MM.1S (cell line): ENCODE data around the gene MAGOH.
"Not testable (repeated sequence)": the region's sequence is repeated elsewhere in the genome, so short reads cannot be mapped to it uniquely, and the experiment has no call there.

Experiments
- DNase-seq: peaks from one replicate; pipeline ENCODE4 v3.0.0-alpha.2; 2015
- H2AFZ ChIP-seq: fragments of 300-600 bp; sonication (generic); 2 replicates; pipeline ENCODE4 v1.6.0; 2016; ENCODE audit warnings: antibody characterized with exemption, low read length
- H3F3A ChIP-seq: fragments of 300-600 bp; sonication (generic); 2 replicates; pipeline ENCODE4 v1.6.1; 2016; ENCODE audit warnings: mild to moderate bottlenecking, antibody characterized with exemption, low read length, moderate library complexity, mixed read lengths; ENCODE audit not compliant: insufficient read depth
- H3K27ac ChIP-seq: fragments of 300-600 bp; sonication (generic); 2 replicates; pipeline ENCODE4 v1.5.1; 2016; ENCODE audit warnings: mild to moderate bottlenecking, low read length
- H3K27me3 ChIP-seq: fragments of 300-600 bp; sonication (generic); replicated peaks from 2 replicates; pipeline ENCODE4 v1.6.0; 2016; ENCODE audit warnings: low read length; ENCODE audit not compliant: insufficient read depth
- H3K36me3 ChIP-seq: fragments of 300-600 bp; sonication (generic); replicated peaks from 2 replicates; pipeline ENCODE4 v1.6.1; 2016; ENCODE audit warnings: mild to moderate bottlenecking, low read length, mixed read lengths; ENCODE audit not compliant: insufficient read depth
- H3K4me1 ChIP-seq: fragments of 300-600 bp; sonication (generic); 2 replicates; pipeline ENCODE4 v1.6.1; 2016; ENCODE audit warnings: low read length, mixed read lengths
- H3K4me2 ChIP-seq: fragments of 300-600 bp; sonication (generic); 2 replicates; pipeline ENCODE4 v1.6.0; 2016; ENCODE audit warnings: low read depth, low read length
- H3K4me3 ChIP-seq: fragments of 300-600 bp; sonication (generic); 2 replicates; pipeline ENCODE4 v1.5.1; 2016; ENCODE audit warnings: low read length, mixed read lengths
- H3K79me2 ChIP-seq: fragments of 300-600 bp; sonication (generic); 2 replicates; pipeline ENCODE4 v1.6.1; 2016; ENCODE audit warnings: mixed run types, low read length, mixed read lengths
- H3K9ac ChIP-seq: fragments of 300-600 bp; sonication (generic); 2 replicates; pipeline ENCODE4 v1.6.1; 2016; ENCODE audit warnings: low read length, mixed read lengths
- H3K9me2 ChIP-seq: fragments of 300-600 bp; sonication (generic); replicated peaks from 2 replicates; pipeline ENCODE4 v1.6.1; 2016; ENCODE audit warnings: mild to moderate bottlenecking, low read length, mixed read lengths; ENCODE audit not compliant: insufficient read depth
- H3K9me3 ChIP-seq: fragments of 300-600 bp; sonication (generic); replicated peaks from 2 replicates; pipeline ENCODE4 v1.6.1; 2016; ENCODE audit warnings: mild to moderate bottlenecking, low read length, mixed read lengths; ENCODE audit not compliant: insufficient read depth
- H4K20me1 ChIP-seq: fragments of 300-600 bp; sonication (generic); 2 replicates; pipeline ENCODE4 v1.6.1; 2016; ENCODE audit warnings: mild to moderate bottlenecking, low read length, moderate library complexity, mixed read lengths; ENCODE audit not compliant: insufficient read depth
- EZH2 ChIP-seq: fragments of 300-600 bp; sonication (generic); optimal IDR thresholded peaks from 2 replicates; pipeline ENCODE3; 2017; ENCODE audit warnings: low read depth, mild to moderate bottlenecking, antibody characterized with exemption, low read length, mixed read lengths
- EZH2phosphoT487 ChIP-seq: fragments of 300-600 bp; sonication (generic); IDR thresholded peaks from 2 replicates; pipeline ENCODE4 v1.6.1; 2018; ENCODE audit warnings: antibody characterized with exemption, low read length
- TF ChIP-seq, protein P1 (sequence below): fragments of 300-600 bp; sonication (generic); IDR thresholded peaks from 2 replicates; pipeline ENCODE4 v1.5.1; 2016; ENCODE audit warnings: antibody characterized with exemption, low read length, mixed read lengths

The MAGOH gene

DNA sequence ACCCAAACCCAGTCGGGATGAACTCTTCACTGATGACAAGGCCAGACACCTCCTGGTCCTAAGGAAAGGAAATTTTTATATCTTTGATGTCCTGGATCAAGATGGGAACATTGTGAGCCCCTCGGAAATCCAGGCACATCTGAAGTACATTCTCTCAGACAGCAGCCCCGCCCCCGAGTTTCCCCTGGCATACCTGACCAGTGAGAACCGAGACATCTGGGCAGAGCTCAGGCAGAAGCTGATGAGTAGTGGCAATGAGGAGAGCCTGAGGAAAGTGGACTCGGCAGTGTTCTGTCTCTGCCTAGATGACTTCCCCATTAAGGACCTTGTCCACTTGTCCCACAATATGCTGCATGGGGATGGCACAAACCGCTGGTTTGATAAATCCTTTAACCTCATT is 28.0 kb downstream of the MAGOH start:
- no peak overlapping the region for H3K9ac ChIP-seq
- H4K20me1 ChIP-seq: no peaks in the 10 kb centered on the region
- no peaks in the 10 kb centered on the region for H3K79me2 ChIP-seq
- H3K4me1 ChIP-seq: no peaks in the 10 kb centered on the region
- no peaks in the 10 kb centered on the region for H3K27me3 ChIP-seq
- DNase-seq: no peak
- TF ChIP-seq EZH2phosphoT487 (no peak), EZH2 (no peak)
- TF ChIP-seq, protein P1, sequence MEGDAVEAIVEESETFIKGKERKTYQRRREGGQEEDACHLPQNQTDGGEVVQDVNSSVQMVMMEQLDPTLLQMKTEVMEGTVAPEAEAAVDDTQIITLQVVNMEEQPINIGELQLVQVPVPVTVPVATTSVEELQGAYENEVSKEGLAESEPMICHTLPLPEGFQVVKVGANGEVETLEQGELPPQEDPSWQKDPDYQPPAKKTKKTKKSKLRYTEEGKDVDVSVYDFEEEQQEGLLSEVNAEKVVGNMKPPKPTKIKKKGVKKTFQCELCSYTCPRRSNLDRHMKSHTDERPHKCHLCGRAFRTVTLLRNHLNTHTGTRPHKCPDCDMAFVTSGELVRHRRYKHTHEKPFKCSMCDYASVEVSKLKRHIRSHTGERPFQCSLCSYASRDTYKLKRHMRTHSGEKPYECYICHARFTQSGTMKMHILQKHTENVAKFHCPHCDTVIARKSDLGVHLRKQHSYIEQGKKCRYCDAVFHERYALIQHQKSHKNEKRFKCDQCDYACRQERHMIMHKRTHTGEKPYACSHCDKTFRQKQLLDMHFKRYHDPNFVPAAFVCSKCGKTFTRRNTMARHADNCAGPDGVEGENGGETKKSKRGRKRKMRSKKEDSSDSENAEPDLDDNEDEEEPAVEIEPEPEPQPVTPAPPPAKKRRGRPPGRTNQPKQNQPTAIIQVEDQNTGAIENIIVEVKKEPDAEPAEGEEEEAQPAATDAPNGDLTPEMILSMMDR: no peak
- H3K27ac ChIP-seq: no peak overlapping the region
- H2AFZ ChIP-seq: no peak overlapping the region
- no peaks in the 10 kb centered on the region for H3F3A ChIP-seq
- no peak overlapping the region for H3K4me3 ChIP-seq
- no peaks in the 10 kb centered on the region for H3K9me3 ChIP-seq
- H3K9me2 ChIP-seq: no peaks in the 10 kb centered on the region
- 0 out of 2 replicates have a peak, but pooled peaks cover 2% of the 10 kb centered on the region for H3K36me3 ChIP-seq
- no peak overlapping the region for H3K4me2 ChIP-seq

DNA sequence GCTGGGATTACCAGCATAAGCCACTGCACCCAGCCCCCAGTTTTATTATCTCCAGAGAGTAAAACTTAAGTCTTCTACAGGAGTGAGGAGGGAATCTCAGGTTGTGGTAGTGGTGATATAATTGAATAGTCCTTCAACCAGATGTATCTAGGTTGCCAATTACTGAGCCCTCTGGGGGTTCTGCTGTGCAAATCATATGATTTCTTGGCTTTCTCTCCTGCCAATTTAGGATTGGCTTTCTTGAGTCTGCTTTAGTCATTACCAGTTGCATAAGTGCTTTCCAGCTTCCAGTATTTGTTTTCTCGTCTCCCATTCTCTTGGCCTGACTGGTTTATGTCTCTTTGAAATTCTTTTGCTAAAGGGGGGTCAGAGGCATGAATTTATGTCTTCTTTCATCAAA is 30.6 kb downstream of the MAGOH start:
- H3K4me1 ChIP-seq: no peaks in the 10 kb centered on the region
- H3K9ac ChIP-seq: no peak overlapping the region
- no peak overlapping the region for H3K27ac ChIP-seq
- no peak for DNase-seq
- H3K9me2 ChIP-seq: no peaks in the 10 kb centered on the region
- no peaks in the 10 kb centered on the region for H3K79me2 ChIP-seq
- H3K4me2 ChIP-seq: no peak overlapping the region
- H3K27me3 ChIP-seq: no peaks in the 10 kb centered on the region
- H4K20me1 ChIP-seq: no peaks in the 10 kb centered on the region
- H3K36me3 ChIP-seq: 0 out of 2 replicates have a peak, but pooled peaks cover 3% of the 10 kb centered on the region
- H3F3A ChIP-seq: no peaks in the 10 kb centered on the region
- TF ChIP-seq, protein P1: no peak
- TF ChIP-seq EZH2phosphoT487 (no peak), EZH2 (no peak)
- no peaks in the 10 kb centered on the region for H3K9me3 ChIP-seq
- H3K4me3 ChIP-seq: no peak overlapping the region
- no peak overlapping the region for H2AFZ ChIP-seq

DNA sequence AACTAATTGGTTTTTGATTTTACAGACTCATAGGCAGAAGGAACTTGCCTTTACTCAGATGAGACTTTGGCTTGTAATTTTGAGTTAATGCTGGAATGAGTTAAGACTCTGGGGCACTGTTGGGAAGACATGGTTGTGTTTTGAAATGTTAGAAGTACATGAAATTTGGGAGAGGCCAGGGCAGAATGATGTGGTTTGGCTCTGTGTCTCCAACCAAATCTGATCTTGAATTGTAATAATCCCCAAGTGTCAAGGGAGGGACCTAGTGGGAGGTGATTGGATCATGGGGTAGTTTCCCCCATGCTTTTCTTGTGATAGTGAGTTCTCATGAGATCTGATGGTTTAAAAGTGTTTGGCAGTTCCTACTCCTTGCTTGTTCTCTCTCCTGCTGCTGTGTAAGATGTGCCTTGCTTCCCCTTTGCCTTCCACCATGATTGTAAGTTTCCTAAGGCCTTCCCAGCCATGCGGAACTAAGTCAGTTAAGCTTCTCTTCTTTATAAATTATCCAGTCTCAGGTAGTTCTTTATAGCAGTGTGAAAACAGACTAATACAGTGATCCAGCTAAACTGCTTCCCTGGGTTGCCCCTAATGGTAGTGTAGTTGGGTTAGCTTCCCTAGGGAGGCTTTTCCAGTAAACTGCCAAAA is 31.5 kb downstream of the MAGOH start:
- Histone ChIP-seq H3K27me3 (no peaks in the 10 kb centered on the region), H3K9me3 (no peaks in the 10 kb centered on the region), H3K36me3 (0 out of 2 replicates have a peak, but pooled peaks cover 3% of the 10 kb centered on the region), H3K4me2 (no peak overlapping the region), H2AFZ (no peak overlapping the region), H3F3A (no peaks in the 10 kb centered on the region), H4K20me1 (no peaks in the 10 kb centered on the region), H3K79me2 (no peaks in the 10 kb centered on the region), H3K4me3 (no peak overlapping the region), H3K9ac (no peak overlapping the region), H3K9me2 (no peaks in the 10 kb centered on the region), H3K4me1 (no peaks in the 10 kb centered on the region), H3K27ac (no peak overlapping the region)
- no peak for TF ChIP-seq EZH2
- TF ChIP-seq, protein P1: no peak
- TF ChIP-seq EZH2phosphoT487: no peak
- DNase-seq: no peak

DNA sequence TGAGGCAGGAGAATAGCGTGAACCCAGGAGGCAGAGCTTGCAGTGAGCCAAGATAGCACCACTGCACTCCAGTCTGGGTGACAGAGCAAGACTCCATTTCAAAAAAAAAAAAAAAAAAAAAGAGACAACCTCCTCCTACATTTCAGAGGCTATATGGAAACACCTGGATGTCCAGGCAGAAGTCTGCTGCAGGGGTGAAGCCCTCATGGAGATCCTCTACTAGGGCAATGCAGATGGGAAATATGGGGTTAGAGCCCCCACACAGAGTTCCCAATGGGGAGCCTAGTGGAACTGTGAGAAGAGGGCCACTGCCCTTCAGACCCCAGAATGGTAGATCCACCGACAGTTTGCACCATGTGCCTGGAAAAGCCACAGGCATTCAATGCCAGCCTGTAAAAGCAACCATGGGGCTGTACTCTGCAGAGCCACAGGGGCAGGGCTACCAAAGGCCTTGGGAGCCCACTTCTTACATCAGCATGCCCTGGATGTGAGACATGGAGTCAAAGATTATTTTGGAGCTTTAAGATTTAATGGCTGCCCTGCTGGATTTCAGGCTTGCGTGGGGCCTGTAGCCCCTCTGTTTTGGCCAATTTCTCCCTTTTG is 32.1 kb downstream of the MAGOH start:
- not testable (repeated sequence) for DNase-seq, H3K27me3 ChIP-seq, H3K27ac ChIP-seq, H3K9ac ChIP-seq, H2AFZ ChIP-seq, H4K20me1 ChIP-seq, H3K9me3 ChIP-seq, H3F3A ChIP-seq, H3K4me3 ChIP-seq, H3K4me2 ChIP-seq, H3K79me2 ChIP-seq, H3K9me2 ChIP-seq, H3K36me3 ChIP-seq, H3K4me1 ChIP-seq

DNA sequence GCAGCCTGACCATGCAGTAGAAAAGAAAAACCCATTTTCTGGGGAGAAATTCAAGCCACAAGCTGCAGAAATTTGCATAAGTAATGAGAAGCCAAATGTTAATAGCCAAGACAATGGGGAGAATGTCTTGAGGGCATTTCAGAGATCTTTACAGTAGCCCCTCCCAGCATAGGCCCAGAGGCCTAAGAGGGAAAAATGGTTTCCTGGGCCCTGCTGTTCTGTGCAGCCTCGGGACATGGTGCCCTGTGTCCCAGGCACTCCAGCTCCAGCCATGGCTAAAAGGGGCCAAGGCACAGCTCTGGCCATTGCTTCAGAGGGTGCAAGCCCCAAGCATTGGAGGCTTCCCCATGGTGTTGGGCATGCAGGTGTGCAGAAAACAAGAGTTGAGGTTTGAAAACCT is 32.8 kb downstream of the MAGOH start:
- H3K4me1 ChIP-seq, H3K27ac ChIP-seq, DNase-seq, H2AFZ ChIP-seq, H4K20me1 ChIP-seq, H3K36me3 ChIP-seq, H3K79me2 ChIP-seq, H3K4me3 ChIP-seq, H3K9me3 ChIP-seq, H3K9me2 ChIP-seq, H3K4me2 ChIP-seq, H3F3A ChIP-seq, H3K27me3 ChIP-seq, H3K9ac ChIP-seq: not testable (repeated sequence)
